ENCODE measurements around the gene CDHR3.

- no peak for TF ChIP-seq POLR2AphosphoS5 (IDR thresholded peaks at IDR 0.05; ENCODE audit: borderline replicate concordance, low read depth, low read length)
- TF ChIP-seq EZH2 (IDR thresholded peaks at IDR 0.05): no peak
- no peak for TF ChIP-seq FOXP2 (optimal IDR thresholded peaks at IDR 0.05; ENCODE audit: control extremely low read depth, extremely low read length, insufficient read depth)
These were observed 100.6 kb downstream of the CDHR3 start for GRCh38 chr7:106063692-106064091.
